ENCODE data around the gene PRR16. TPM values are rescaled to one million over a fixed set of nuclear protein-coding genes. Genes with fewer than 3 reads are reported as not detected.

The PRR16 gene
- total and polyA plus RNA-seq, 2 experiments from 2014 or later, result 15.3 to 16.1 TPM

GRCh38 chr5:120464627-120465435 lies 731 bp downstream of the PRR16 start:
- Histone ChIP-seq H3K27ac (peak overlapping the region; percentile 90), H3K36me3 (replicated peaks; ENCODE audit: insufficient read depth, low read depth) (no peaks in the 10 kb centered on the region), H3K4me2 (peak overlapping the region; percentile 87), H3K4me3 (peak overlapping the region; percentile 80), H3K27me3 (peaks cover 37% of the 10 kb centered on the region), H3K9me3 (ENCODE audit: low read depth) (no peaks in the 10 kb centered on the region), H4K20me1 (ENCODE audit: insufficient read depth, poor library complexity, severe bottlenecking) (no peaks in the 10 kb centered on the region), H3K79me2 (peaks cover 17% of the 10 kb centered on the region), H3K4me1 (ENCODE audit: insufficient read depth) (peaks cover 8% of the 10 kb centered on the region), H3K9me2 (replicated peaks; ENCODE audit: insufficient read depth) (no peaks in the 10 kb centered on the region), H2AFZ (peak overlapping the region; percentile 58)
- WGBS (ENCODE audit: low lambda C conversion rate, missing lambda C conversion rate), result 2% methylated on average over 33 of the region's 33 CpGs
- DNase-seq (ENCODE audit: low spot score), result peak; percentile 52
- peak; percentile 36 for TF ChIP-seq EZH2 (IDR thresholded peaks at IDR 0.05; ENCODE audit: borderline replicate concordance)
- TF ChIP-seq EZH2phosphoT487 (IDR thresholded peaks at IDR 0.05; ENCODE audit: low read depth, severe bottlenecking, unreplicated experiment), result no peak
- TF ChIP-seq, protein P1, sequence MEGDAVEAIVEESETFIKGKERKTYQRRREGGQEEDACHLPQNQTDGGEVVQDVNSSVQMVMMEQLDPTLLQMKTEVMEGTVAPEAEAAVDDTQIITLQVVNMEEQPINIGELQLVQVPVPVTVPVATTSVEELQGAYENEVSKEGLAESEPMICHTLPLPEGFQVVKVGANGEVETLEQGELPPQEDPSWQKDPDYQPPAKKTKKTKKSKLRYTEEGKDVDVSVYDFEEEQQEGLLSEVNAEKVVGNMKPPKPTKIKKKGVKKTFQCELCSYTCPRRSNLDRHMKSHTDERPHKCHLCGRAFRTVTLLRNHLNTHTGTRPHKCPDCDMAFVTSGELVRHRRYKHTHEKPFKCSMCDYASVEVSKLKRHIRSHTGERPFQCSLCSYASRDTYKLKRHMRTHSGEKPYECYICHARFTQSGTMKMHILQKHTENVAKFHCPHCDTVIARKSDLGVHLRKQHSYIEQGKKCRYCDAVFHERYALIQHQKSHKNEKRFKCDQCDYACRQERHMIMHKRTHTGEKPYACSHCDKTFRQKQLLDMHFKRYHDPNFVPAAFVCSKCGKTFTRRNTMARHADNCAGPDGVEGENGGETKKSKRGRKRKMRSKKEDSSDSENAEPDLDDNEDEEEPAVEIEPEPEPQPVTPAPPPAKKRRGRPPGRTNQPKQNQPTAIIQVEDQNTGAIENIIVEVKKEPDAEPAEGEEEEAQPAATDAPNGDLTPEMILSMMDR (IDR thresholded peaks at IDR 0.05; ENCODE audit: poor library complexity), result no peak

GRCh38 chr5:120465436-120465961 lies 1.4 kb downstream of the PRR16 start:
- Histone ChIP-seq H2AFZ (peak overlapping the region; percentile 21), H3K4me2 (peak overlapping the region; percentile 87), H3K27ac (peak overlapping the region; percentile 90), H3K9me3 (ENCODE audit: low read depth) (no peaks in the 10 kb centered on the region), H3K4me1 (ENCODE audit: insufficient read depth) (peaks cover 7% of the 10 kb centered on the region), H3K36me3 (replicated peaks; ENCODE audit: insufficient read depth, low read depth) (no peaks in the 10 kb centered on the region), H3K27me3 (peaks cover 37% of the 10 kb centered on the region), H3K9me2 (replicated peaks; ENCODE audit: insufficient read depth) (no peaks in the 10 kb centered on the region), H4K20me1 (ENCODE audit: insufficient read depth, poor library complexity, severe bottlenecking) (peaks cover 3% of the 10 kb centered on the region), H3K4me3 (peak overlapping the region; percentile 80), H3K79me2 (peaks cover 19% of the 10 kb centered on the region)
- no peak for TF ChIP-seq EZH2phosphoT487 (IDR thresholded peaks at IDR 0.05; ENCODE audit: low read depth, severe bottlenecking, unreplicated experiment)
- TF ChIP-seq, protein P1 (IDR thresholded peaks at IDR 0.05; ENCODE audit: poor library complexity), result no peak
- TF ChIP-seq EZH2 (IDR thresholded peaks at IDR 0.05; ENCODE audit: borderline replicate concordance), result no peak
- DNase-seq (ENCODE audit: low spot score), result peak; percentile 58
- WGBS (ENCODE audit: low lambda C conversion rate, missing lambda C conversion rate), result 2% methylated on average over 23 of the region's 33 CpGs

- Histone ChIP-seq H3K4me1 (ENCODE audit: insufficient read depth) (no peaks in the 10 kb centered on the region), H3K9me3 (ENCODE audit: low read depth) (no peaks in the 10 kb centered on the region), H3K9me2 (replicated peaks; ENCODE audit: insufficient read depth) (no peaks in the 10 kb centered on the region), H3K79me2 (peaks cover 24% of the 10 kb centered on the region), H2AFZ (no peak overlapping the region), H3K36me3 (replicated peaks; ENCODE audit: insufficient read depth, low read depth) (no peaks in the 10 kb centered on the region), H3K4me3 (peak overlapping the region; percentile 80), H3K27ac (peak overlapping the region; percentile 90), H4K20me1 (ENCODE audit: insufficient read depth, poor library complexity, severe bottlenecking) (peaks cover 4% of the 10 kb centered on the region), H3K27me3 (peaks cover 37% of the 10 kb centered on the region), H3K4me2 (peak overlapping the region; percentile 87)
- DNase-seq (ENCODE audit: low spot score), result no peak
- WGBS (ENCODE audit: low lambda C conversion rate, missing lambda C conversion rate), result 63% methylated on average over 4 of the region's 4 CpGs
- no peak for TF ChIP-seq EZH2 (IDR thresholded peaks at IDR 0.05; ENCODE audit: borderline replicate concordance)
- TF ChIP-seq EZH2phosphoT487 (IDR thresholded peaks at IDR 0.05; ENCODE audit: low read depth, severe bottlenecking, unreplicated experiment), result no peak
- TF ChIP-seq, protein P1 (IDR thresholded peaks at IDR 0.05; ENCODE audit: poor library complexity), result no peak
Observed at GRCh38 chr5:120466341-120467006, 2.4 kb downstream of the PRR16 start.
